Activated T-helper 17 cell treated with anti-CD3 and anti-CD28 coated beads, Interleukin-2, amount 50 U/mL, for 72 hours (primary cell): Measurements from ENCODE around the gene NPM3. TPM values are rescaled to one million over a fixed set of nuclear protein-coding genes. Genes with fewer than 3 reads are reported as not detected.

Experiments used
- ATAC-seq: fragments of 150-1000 bp; cut with Tn5 transposase; replicated peaks from 2 replicates; pipeline ENCODE4 v1.10.0; 2021; ENCODE audit warnings: mild to moderate bottlenecking, moderate library complexity
- H3K27ac Mint-ChIP-seq: one replicate; pipeline ENCODE4 v1.8.0; 2022; ENCODE audit warnings: mixed read lengths
- H3K27me3 Mint-ChIP-seq: one replicate; pipeline ENCODE4 v1.8.0; 2022; ENCODE audit warnings: mixed read lengths
- H3K36me3 Mint-ChIP-seq: one replicate; pipeline ENCODE4 v1.8.0; 2022; ENCODE audit warnings: low read depth, mild to moderate bottlenecking, mixed read lengths
- H3K4me1 Mint-ChIP-seq: one replicate; pipeline ENCODE4 v1.8.0; 2022; ENCODE audit warnings: mixed read lengths
- H3K4me3 Mint-ChIP-seq: one replicate; pipeline ENCODE4 v1.8.0; 2022; ENCODE audit warnings: mild to moderate bottlenecking, mixed read lengths
- H3K9me3 Mint-ChIP-seq: one replicate; pipeline ENCODE4 v1.8.0; 2022; ENCODE audit warnings: mixed read lengths
- total RNA-seq, 2 donors: library from RNA; stranded (reverse); gene quantifications; one replicate each; pipeline ENCODE4 v1.2.3, GENCODE V29; 2022

Gene NPM3
- 100 to 1,000 TPM in 1 of 2 donors, 10 to 100 TPM in 1; 72.6 to 162 TPM for total RNA-seq

- Mint-ChIP-seq H3K27me3 (peaks cover 7% of the 10 kb centered on the region), H3K9me3 (no peaks in the 10 kb centered on the region), H3K36me3 (peaks cover 87% of the 10 kb centered on the region), H3K27ac (peak within 1 kb of the TSS; percentile 98), H3K4me1 (peaks cover 28% of the 10 kb centered on the region), H3K4me3 (peak within 1 kb of the TSS; percentile 98)
- peak; percentile 79 for ATAC-seq
These were observed at the start of gene NPM3 for GRCh38 chr10:101782811-101783735. TSS of gene NPM3 (minus strand) at chr10:101783446. CDS start at chr10:101783390, 56 bp downstream.

GRCh38 chr10:101832325-101832771 is 49.1 kb upstream of the NPM3 start:
- Mint-ChIP-seq H3K9me3 (no peaks in the 10 kb centered on the region), H3K27me3 (no peaks in the 10 kb centered on the region), H3K4me3 (peak overlapping the region; percentile 86), H3K27ac (peak overlapping the region; percentile 96), H3K36me3 (peaks cover 10% of the 10 kb centered on the region), H3K4me1 (peaks cover 48% of the 10 kb centered on the region)
- no peak for ATAC-seq

- no peaks in the 10 kb centered on the region for H3K9me3 Mint-ChIP-seq
- peaks cover 48% of the 10 kb centered on the region for H3K4me1 Mint-ChIP-seq
- H3K27me3 Mint-ChIP-seq = no peaks in the 10 kb centered on the region
- no peak for ATAC-seq
- peak overlapping the region; percentile 96 for H3K27ac Mint-ChIP-seq
- H3K4me3 Mint-ChIP-seq = peak overlapping the region; percentile 86
- peaks cover 15% of the 10 kb centered on the region for H3K36me3 Mint-ChIP-seq
These were observed 48.0 kb upstream of the NPM3 start for GRCh38 chr10:101831169-101831811.

GRCh38 chr10:101830322-101831168 is 47.3 kb upstream of the NPM3 start:
- Mint-ChIP-seq H3K36me3 (peaks cover 15% of the 10 kb centered on the region), H3K27ac (peak overlapping the region; percentile 96), H3K9me3 (no peaks in the 10 kb centered on the region), H3K4me3 (peak overlapping the region; percentile 86), H3K27me3 (no peaks in the 10 kb centered on the region), H3K4me1 (peaks cover 43% of the 10 kb centered on the region)
- peak; percentile 75 for ATAC-seq

- H3K27me3 Mint-ChIP-seq = no peaks in the 10 kb centered on the region
- H3K36me3 Mint-ChIP-seq = peaks cover 15% of the 10 kb centered on the region
These were observed 46.5 kb upstream of the NPM3 start for GRCh38 chr10:101829561-101830315.

GRCh38 chr10:101828766-101829551 is 45.7 kb upstream of the NPM3 start:
- Mint-ChIP-seq H3K4me1 (peaks cover 33% of the 10 kb centered on the region), H3K27ac (no peak overlapping the region), H3K4me3 (no peak overlapping the region), H3K27me3 (no peaks in the 10 kb centered on the region), H3K9me3 (no peaks in the 10 kb centered on the region), H3K36me3 (peaks cover 15% of the 10 kb centered on the region)
- ATAC-seq = no peak

More at GRCh38 chr10:101829561-101830315, 46.5 kb upstream of the NPM3 start:
- peak overlapping the region; percentile 96 for H3K27ac Mint-ChIP-seq
- no peaks in the 10 kb centered on the region for H3K9me3 Mint-ChIP-seq
- H3K4me1 Mint-ChIP-seq = peaks cover 38% of the 10 kb centered on the region
- ATAC-seq = no peak
- peak overlapping the region; percentile 86 for H3K4me3 Mint-ChIP-seq

GRCh38 chr10:101827919-101828600 is 44.8 kb upstream of the NPM3 start:
- H3K9me3 Mint-ChIP-seq = no peaks in the 10 kb centered on the region
- H3K27ac Mint-ChIP-seq = no peak overlapping the region
- H3K4me1 Mint-ChIP-seq = peaks cover 25% of the 10 kb centered on the region
- H3K36me3 Mint-ChIP-seq = peaks cover 15% of the 10 kb centered on the region
- H3K4me3 Mint-ChIP-seq = no peak overlapping the region
- ATAC-seq = no peak
- H3K27me3 Mint-ChIP-seq = no peaks in the 10 kb centered on the region

GRCh38 chr10:101826852-101827434 is 43.7 kb upstream of the NPM3 start:
- no peak for ATAC-seq
- Mint-ChIP-seq H3K36me3 (peaks cover 15% of the 10 kb centered on the region), H3K9me3 (no peaks in the 10 kb centered on the region), H3K4me3 (no peak overlapping the region), H3K4me1 (peaks cover 25% of the 10 kb centered on the region), H3K27me3 (no peaks in the 10 kb centered on the region), H3K27ac (no peak overlapping the region)

- H3K9me3 Mint-ChIP-seq = no peaks in the 10 kb centered on the region
- peaks cover 16% of the 10 kb centered on the region for H3K4me1 Mint-ChIP-seq
- no peak for ATAC-seq
- H3K36me3 Mint-ChIP-seq = peaks cover 6% of the 10 kb centered on the region
- H3K27ac Mint-ChIP-seq = no peak overlapping the region
- H3K27me3 Mint-ChIP-seq = no peaks in the 10 kb centered on the region
- no peak overlapping the region for H3K4me3 Mint-ChIP-seq
These were observed 41.5 kb upstream of the NPM3 start for GRCh38 chr10:101824736-101825135.

GRCh38 chr10:101818872-101819633 is 35.8 kb upstream of the NPM3 start:
- Mint-ChIP-seq H3K9me3 (no peaks in the 10 kb centered on the region), H3K4me1 (peaks cover 28% of the 10 kb centered on the region), H3K27ac (peak overlapping the region; percentile 100), H3K4me3 (peak overlapping the region; percentile 99), H3K36me3 (peaks cover 50% of the 10 kb centered on the region), H3K27me3 (no peaks in the 10 kb centered on the region)
- ATAC-seq = peak; percentile 54

- Mint-ChIP-seq H3K27me3 (no peaks in the 10 kb centered on the region), H3K4me1 (peaks cover 28% of the 10 kb centered on the region), H3K36me3 (peaks cover 57% of the 10 kb centered on the region), H3K9me3 (no peaks in the 10 kb centered on the region), H3K4me3 (peak within 1 kb of the TSS; percentile 99), H3K27ac (peak within 1 kb of the TSS; percentile 100)
- ATAC-seq = peak; percentile 91
These were observed 35.0 kb upstream of the NPM3 start, which contains the start of gene OGA for GRCh38 chr10:101818119-101818871. TSS of gene OGA (minus strand) at chr10:101818444. CDS start at chr10:101818022, 422 bp downstream.
